HEK293 (cell line): ENCODE results near the gene RGS9.

Experiments
- AEBP2 ChIP-seq: fragments of 450-650 bp; formaldehyde crosslinking; IDR thresholded peaks from 2 replicates; pipeline ENCODE4 v1.5.1; 2016; ENCODE audit warnings: missing biosample characterization, missing genetic modification characterization, borderline replicate concordance
- BCL11B ChIP-seq: fragments of 450-650 bp; formaldehyde crosslinking; IDR thresholded peaks from 2 replicates; pipeline ENCODE4 v1.5.1; 2016; ENCODE audit warnings: low read depth, missing biosample characterization, missing genetic modification characterization
- FEZF1 ChIP-seq: fragments of 450-650 bp; formaldehyde crosslinking; IDR thresholded peaks from 2 replicates; pipeline ENCODE4 v1.5.1; 2016; ENCODE audit warnings: missing biosample characterization, missing genetic modification characterization
- HIC1 ChIP-seq: fragments of 450-650 bp; formaldehyde crosslinking; IDR thresholded peaks from 2 replicates; pipeline ENCODE4 v1.5.1; 2016; ENCODE audit warnings: missing biosample characterization, missing genetic modification characterization
- KLF17 ChIP-seq: fragments of 450-650 bp; formaldehyde crosslinking; IDR thresholded peaks from 2 replicates; pipeline ENCODE4 v1.5.1; 2016; ENCODE audit warnings: missing biosample characterization, missing genetic modification characterization
- KLF8 ChIP-seq: fragments of 450-650 bp; formaldehyde crosslinking; IDR thresholded peaks from 2 replicates; pipeline ENCODE4 v1.5.1; 2016; ENCODE audit warnings: missing biosample characterization, missing genetic modification characterization
- KLF9 ChIP-seq: fragments of 450-650 bp; formaldehyde crosslinking; IDR thresholded peaks from 2 replicates; pipeline ENCODE4 v1.5.1; 2016; ENCODE audit warnings: missing biosample characterization, missing genetic modification characterization, low read depth
- PBX3 ChIP-seq: sonication (generic); formaldehyde crosslinking; IDR thresholded peaks from 2 replicates; pipeline ENCODE4 v1.8.1; 2022; ENCODE audit warnings: mild to moderate bottlenecking, moderate library complexity, missing genetic modification reagents
- PRDM1 ChIP-seq: fragments of 450-650 bp; formaldehyde crosslinking; IDR thresholded peaks from 2 replicates; pipeline ENCODE4; 2016; ENCODE audit warnings: missing biosample characterization, missing genetic modification characterization
- WT1 ChIP-seq: fragments of 450-650 bp; formaldehyde crosslinking; IDR thresholded peaks from 2 replicates; pipeline ENCODE4 v1.5.1; 2016; ENCODE audit warnings: missing biosample characterization, missing genetic modification characterization
- ZBTB20 ChIP-seq: fragments of 450-650 bp; formaldehyde crosslinking; IDR thresholded peaks from 2 replicates; pipeline ENCODE4 v1.5.1; 2016; ENCODE audit warnings: missing biosample characterization, missing genetic modification characterization
- ZBTB26 ChIP-seq: fragments of 450-650 bp; formaldehyde crosslinking; optimal IDR thresholded peaks from 2 replicates; pipeline ENCODE3; 2016; ENCODE audit warnings: missing biosample characterization, mild to moderate bottlenecking, missing genetic modification characterization
- ZBTB7A ChIP-seq: fragments of 450-650 bp; formaldehyde crosslinking; IDR thresholded peaks from 2 replicates; pipeline ENCODE4 v1.5.1; 2016; ENCODE audit warnings: low read depth, missing biosample characterization, missing genetic modification characterization
- ZNF133 ChIP-seq: fragments of 450-650 bp; formaldehyde crosslinking; IDR thresholded peaks from 2 replicates; pipeline ENCODE4 v1.5.1; 2016; ENCODE audit warnings: missing biosample characterization, missing genetic modification characterization
- ZNF2 ChIP-seq: fragments of 450-650 bp; formaldehyde crosslinking; IDR thresholded peaks from 2 replicates; pipeline ENCODE4 v1.5.1; 2016; ENCODE audit warnings: missing biosample characterization, missing genetic modification characterization
- ZNF214 ChIP-seq: fragments of 450-650 bp; formaldehyde crosslinking; IDR thresholded peaks from 2 replicates; pipeline ENCODE4 v1.5.1; 2017; ENCODE audit warnings: missing biosample characterization, mild to moderate bottlenecking, missing genetic modification characterization, borderline replicate concordance
- ZNF239 ChIP-seq: fragments of 450-650 bp; formaldehyde crosslinking; IDR thresholded peaks from 2 replicates; pipeline ENCODE4 v1.5.1; 2016; ENCODE audit warnings: missing biosample characterization, missing genetic modification characterization
- ZNF280C ChIP-seq: fragments of 450-650 bp; formaldehyde crosslinking; IDR thresholded peaks from 2 replicates; pipeline ENCODE4 v1.5.1; 2016; ENCODE audit warnings: missing biosample characterization, missing genetic modification characterization
- ZNF311 ChIP-seq: fragments of 450-650 bp; formaldehyde crosslinking; IDR thresholded peaks from 2 replicates; pipeline ENCODE4 v1.5.1; 2017; ENCODE audit warnings: missing biosample characterization, missing genetic modification characterization, borderline replicate concordance
- ZNF341 ChIP-seq: fragments of 450-650 bp; formaldehyde crosslinking; IDR thresholded peaks from 2 replicates; pipeline ENCODE4; 2016; ENCODE audit warnings: low read depth, missing biosample characterization, missing genetic modification characterization
- ZNF391 ChIP-seq: fragments of 450-650 bp; formaldehyde crosslinking; IDR thresholded peaks from 2 replicates; pipeline ENCODE4 v1.5.1; 2016; ENCODE audit warnings: low read depth, missing biosample characterization, missing genetic modification characterization, borderline replicate concordance
- ZNF433 ChIP-seq: fragments of 450-650 bp; formaldehyde crosslinking; IDR thresholded peaks from 2 replicates; pipeline ENCODE4 v1.5.1; 2016; ENCODE audit warnings: missing biosample characterization, missing genetic modification characterization, low read depth
- ZNF561 ChIP-seq: fragments of 450-650 bp; IDR thresholded peaks from 2 replicates; pipeline ENCODE4 v1.5.1; 2018; ENCODE audit warnings: missing biosample characterization, missing genetic modification characterization, borderline replicate concordance
- ZNF624 ChIP-seq: fragments of 450-650 bp; formaldehyde crosslinking; IDR thresholded peaks from 2 replicates; pipeline ENCODE4 v1.5.1; 2017; ENCODE audit warnings: missing biosample characterization, missing genetic modification characterization
- ZNF707 ChIP-seq: fragments of 450-650 bp; formaldehyde crosslinking; IDR thresholded peaks from 2 replicates; pipeline ENCODE4 v1.5.1; 2016; ENCODE audit warnings: missing biosample characterization, missing genetic modification characterization
- ZNF747 ChIP-seq: fragments of 450-650 bp; formaldehyde crosslinking; IDR thresholded peaks from 2 replicates; pipeline ENCODE4 v1.5.1; 2016; ENCODE audit warnings: missing biosample characterization, missing genetic modification characterization
- ZNF830 ChIP-seq: fragments of 450-650 bp; IDR thresholded peaks from 2 replicates; pipeline ENCODE4 v1.5.0; 2018; ENCODE audit warnings: missing biosample characterization, missing genetic modification characterization, low read depth, mild to moderate bottlenecking, moderate library complexity
- ZSCAN4 ChIP-seq: fragments of 450-650 bp; formaldehyde crosslinking; IDR thresholded peaks from 2 replicates; pipeline ENCODE4 v1.5.1; 2017; ENCODE audit warnings: missing biosample characterization, missing genetic modification characterization

RGS9 gene

GRCh38 chr17:65100316-65101140 is 36.6 kb upstream of the RGS9 start (continued):
- TF ChIP-seq ZNF280C (tag by site-specific recombination) (no peak), ZNF433 (no peak), HIC1 (tag by site-specific recombination) (peak; percentile 93), ZNF133 (no peak), ZNF624 (tag by site-specific recombination) (no peak), PBX3 (CRISPR knock-in tag) (no peak; the same call in 1 of the 2 replicates), ZNF561 (tag by site-specific recombination) (no peak; the same call in 1 of the 2 replicates), ZNF239 (tag by site-specific recombination) (no peak), BCL11B (peak; percentile 84; the same call in 1 of the 2 replicates), WT1 (peak; percentile 72), ZNF341 (tag by site-specific recombination) (no peak), ZNF391 (tag by site-specific recombination) (peak; percentile 83; the same call in 1 of the 2 replicates), KLF8 (tag by site-specific recombination) (peak; percentile 95), ZBTB20 (tag by site-specific recombination) (peak; percentile 72; the same call in 1 of the 2 replicates), ZNF214 (no peak), KLF9 (tag by site-specific recombination) (peak; percentile 55; the same call in 1 of the 2 replicates), AEBP2 (no peak), ZNF2 (peak; percentile 86), ZBTB26 (peak; percentile 61), ZNF747 (tag by site-specific recombination) (no peak), ZSCAN4 (tag by site-specific recombination) (peak; percentile 30; the same call in 1 of the 2 replicates), FEZF1 (tag by site-specific recombination) (no peak), ZNF707 (tag by site-specific recombination) (no peak), PRDM1 (tag by site-specific recombination) (peak; percentile 53; the same call in 1 of the 2 replicates), KLF17 (tag by site-specific recombination) (peak; percentile 83), ZNF311 (tag by site-specific recombination) (no peak), ZNF830 (no peak), ZBTB7A (peak; percentile 96; the same call in 1 of the 2 replicates)
